HG03354 (cell line): Measurements from ENCODE around the gene MICAL3.

ENCODE experiments used
- ATAC-seq: cut with Tn5 transposase; IDR thresholded peaks from one replicate; pipeline ENCODE4 v1.9.1; 2021; ENCODE audit warnings: mild to moderate bottlenecking; ENCODE audit not compliant: unreplicated experiment, poor library complexity, severe bottlenecking

Gene MICAL3

DNA sequence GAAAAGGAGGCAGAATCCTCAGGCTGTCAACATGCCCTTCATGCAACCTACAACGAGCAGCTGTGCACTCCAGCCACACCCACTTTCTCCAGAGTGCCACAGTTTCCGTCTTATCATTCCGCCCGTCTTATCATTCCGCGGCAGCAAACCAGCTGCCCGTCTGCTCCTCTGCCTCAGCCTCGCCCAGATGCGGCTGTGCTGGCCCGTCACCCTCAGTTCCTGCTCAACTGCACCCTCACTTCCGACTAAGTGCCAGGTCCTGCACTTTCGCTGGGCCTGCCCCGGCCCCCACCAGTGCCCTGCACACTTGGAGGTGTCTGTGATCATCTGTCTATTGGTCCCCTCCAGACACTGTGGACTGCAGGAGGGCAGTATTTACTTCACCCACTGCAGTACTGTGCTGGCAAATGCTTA lies 43.7 kb downstream of the MICAL3 start:
- no peak for ATAC-seq

- no peak for ATAC-seq
These were observed 44.3 kb downstream of the MICAL3 start for GRCh38 chr22:17980015-17980590.

- ATAC-seq, result no peak
These were observed 46.3 kb downstream of the MICAL3 start for GRCh38 chr22:17978027-17978426.

DNA sequence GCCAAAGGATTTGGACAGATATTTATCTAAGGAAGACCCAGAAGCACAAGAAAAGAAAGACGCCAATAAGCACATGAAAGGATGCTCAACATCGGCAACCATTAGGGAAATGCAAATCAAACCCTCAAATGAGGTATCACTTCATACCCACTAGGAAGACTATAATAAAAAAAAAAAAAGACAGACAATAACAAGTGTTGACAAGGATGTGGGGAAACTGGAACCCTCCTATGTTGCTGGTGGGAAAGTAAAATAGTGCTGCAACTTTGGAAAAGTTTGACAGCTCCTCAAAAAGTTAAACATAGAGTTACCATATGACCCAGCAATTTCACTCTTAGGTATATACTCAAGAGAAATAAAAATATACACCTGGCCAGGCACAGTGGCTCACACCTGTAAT lies 47.0 kb downstream of the MICAL3 start:
- ATAC-seq, result no peak

DNA sequence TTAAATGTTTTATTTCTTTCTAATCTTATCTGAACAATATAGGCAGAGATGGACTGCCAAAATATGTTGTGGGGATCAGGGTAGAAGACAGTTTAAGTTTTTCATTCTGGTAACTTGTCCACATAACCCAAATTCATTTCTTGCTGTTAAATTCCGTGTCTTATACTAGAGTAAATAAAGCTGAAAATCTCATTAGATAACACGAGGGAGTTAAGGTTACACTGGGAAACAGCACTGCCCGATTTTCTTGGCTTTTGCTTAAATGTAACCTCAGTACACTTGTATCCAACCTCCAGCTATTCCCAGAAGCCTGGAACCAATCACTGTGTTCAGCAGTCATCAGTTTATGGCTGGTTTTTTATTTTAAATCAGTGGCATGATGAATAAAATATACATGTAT lies 48.2 kb downstream of the MICAL3 start:
- no peak for ATAC-seq

DNA sequence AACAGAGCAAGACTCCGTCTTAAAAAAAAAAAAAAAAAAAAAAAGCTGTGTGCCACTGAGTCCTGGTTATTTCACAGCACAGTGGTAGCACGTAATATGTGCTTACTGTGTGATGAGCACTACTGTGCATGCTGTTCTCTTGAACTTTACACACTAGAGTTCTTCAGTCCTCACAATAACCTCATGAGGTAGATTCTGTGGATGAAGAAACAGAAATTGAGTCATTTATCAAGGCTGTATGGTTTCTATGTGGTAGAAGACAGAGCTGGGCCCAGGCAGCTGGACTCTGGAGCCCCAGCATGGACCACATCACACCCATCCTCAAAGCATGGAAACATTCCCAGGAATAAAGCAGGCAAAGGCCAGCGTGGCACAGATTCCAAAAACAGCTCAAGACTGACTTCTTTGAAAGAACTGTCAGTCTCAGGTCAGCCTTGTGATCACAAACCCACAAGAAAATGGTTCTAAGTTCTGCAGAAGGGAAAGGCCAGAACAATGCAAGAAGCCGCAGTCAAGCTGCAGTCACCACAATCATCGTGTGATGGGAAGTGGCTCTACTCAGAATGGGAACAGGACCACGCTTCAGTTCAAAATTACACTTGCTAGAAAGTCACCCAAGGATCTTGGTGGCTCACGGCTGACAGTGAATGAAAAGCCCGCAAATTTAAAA lies 49.5 kb downstream of the MICAL3 start:
- ATAC-seq, result no peak

DNA sequence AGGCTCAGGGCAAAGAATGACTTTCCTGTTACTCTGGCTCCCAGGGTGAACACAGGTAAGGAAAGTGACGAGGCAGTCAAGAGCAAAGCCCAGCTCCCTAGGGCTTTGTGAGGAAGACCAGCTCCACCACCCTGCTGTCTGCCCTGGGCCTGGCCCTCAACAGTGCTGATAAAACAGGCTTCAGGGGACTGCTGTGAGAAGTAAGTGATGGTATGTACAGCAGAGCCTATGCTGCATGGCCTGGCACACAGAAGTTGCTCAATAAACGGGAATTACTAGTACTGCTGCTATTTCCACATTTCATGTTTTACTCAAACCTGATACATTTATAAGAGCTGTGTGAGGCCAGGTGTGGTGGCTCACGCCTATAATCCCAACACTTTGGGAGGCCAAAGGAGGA lies 50.3 kb downstream of the MICAL3 start:
- no peak for ATAC-seq

DNA sequence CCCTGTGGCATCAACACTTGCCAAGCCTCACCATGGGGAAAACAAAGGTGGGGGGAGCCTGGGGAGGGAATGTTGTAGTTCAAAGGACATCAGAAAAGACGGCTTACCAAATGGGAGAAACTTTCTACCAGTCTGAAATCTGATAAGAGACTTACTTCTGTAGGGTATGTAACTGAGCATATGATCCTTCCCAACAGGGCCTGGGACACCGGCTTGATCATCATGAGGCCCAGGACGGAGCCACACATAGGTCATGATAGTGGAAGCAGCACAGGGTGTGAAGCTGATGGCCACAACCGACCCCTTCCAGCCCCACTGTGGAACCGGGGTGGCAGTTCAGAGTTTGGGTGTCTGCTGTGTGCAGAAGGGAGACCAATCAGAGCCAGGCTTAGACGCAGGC lies 51.1 kb downstream of the MICAL3 start:
- ATAC-seq, result no peak

DNA sequence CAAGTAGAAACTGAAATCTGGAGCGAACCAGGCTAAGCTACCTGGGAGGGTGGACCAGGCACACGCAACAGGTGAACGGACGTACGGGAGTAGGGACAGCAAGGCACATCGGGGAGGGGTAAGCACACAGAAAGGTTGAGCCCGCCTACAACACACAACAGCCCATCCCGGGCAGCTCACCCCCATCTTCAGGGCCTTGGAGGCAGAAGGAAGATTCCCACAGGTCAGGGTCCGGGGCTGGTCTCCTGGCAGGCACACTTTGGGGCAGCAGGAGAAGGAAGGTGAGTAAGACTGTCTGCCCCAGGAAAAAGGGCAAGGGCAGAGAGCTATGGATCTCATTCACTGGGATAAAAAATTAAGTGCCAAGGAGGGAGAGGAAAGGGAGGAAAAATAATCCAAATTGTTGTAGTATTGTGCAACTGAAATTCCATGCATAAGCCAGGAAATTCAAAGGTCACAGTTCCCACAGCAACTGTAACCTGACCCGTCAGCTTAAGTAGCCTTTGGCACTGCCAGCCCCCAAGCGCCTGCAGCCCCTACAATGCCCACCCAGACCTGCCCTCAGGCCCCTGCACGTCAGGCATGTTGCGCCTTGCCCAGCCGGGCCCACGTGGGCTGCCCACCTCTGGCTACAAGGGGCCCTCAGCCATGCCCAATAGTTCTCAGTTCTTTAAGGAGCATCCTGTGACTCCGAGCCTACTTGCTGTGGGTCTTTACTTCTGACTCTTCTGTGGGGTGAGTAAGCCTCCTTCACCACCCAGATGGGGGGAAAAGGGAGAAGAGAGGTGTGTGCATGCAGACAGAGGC lies 51.8 kb downstream of the MICAL3 start:
- ATAC-seq, result no peak

GRCh38 chr22:17971711-17972110 lies 52.6 kb downstream of the MICAL3 start:
- no peak for ATAC-seq

GRCh38 chr22:17970201-17970708 lies 54.1 kb downstream of the MICAL3 start:
- ATAC-seq, result no peak

DNA sequence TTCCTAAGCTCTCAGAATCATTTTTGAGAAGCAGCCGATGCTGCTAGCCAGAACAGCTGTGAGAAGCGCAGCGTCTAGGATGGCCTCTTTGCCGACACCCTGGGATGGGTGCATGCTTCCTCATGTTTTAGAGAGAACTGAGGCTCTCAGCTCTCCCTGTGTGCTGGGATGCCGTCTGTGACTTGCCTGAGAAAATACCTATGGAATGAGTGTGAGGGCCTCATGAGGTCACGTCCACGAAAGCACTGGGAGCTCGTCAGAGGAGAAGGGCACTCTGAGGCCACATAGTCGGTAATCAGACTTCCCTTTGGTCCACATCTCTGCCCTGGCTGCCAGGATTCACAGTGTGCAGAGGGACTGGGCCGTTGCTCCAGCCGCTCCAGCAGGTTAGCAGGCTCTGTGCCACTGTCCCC lies 54.7 kb downstream of the MICAL3 start:
- ATAC-seq, result no peak

DNA sequence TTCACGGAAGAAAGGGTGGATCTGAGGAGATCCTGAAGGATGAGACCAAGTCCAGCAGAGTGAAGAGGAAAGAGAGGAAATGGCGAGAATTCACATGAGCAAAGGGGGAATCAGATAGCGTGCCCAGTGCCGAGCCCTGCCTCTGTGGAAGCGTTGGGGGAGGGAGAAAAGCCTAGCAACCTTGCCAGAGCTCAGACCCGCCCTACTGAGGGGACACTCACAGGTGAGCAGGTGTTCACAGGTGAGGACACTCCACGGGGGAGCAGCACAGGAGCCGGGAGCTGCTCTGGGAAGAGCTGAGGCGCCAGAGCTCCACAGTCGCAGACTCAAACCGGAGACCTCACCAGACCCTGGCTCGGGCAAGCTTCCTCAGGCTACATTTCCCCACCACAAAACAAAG lies 56.2 kb downstream of the MICAL3 start:
- ATAC-seq, result no peak

DNA sequence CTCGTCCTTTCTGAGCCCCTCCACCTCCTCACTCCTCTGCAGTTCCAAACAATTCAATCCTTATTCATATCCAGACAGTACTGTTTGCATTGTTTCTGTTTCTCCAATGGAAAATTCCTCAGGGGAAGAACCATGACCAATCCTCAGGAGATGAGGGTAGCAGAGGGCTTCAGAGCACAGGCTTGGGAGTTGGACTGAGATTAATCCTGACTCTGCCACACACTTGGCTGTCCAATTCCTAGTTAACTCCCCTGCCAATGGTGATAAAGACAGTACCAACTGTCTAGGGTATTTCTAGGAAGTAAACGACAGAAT lies 58.0 kb downstream of the MICAL3 start:
- ATAC-seq, result no peak

DNA sequence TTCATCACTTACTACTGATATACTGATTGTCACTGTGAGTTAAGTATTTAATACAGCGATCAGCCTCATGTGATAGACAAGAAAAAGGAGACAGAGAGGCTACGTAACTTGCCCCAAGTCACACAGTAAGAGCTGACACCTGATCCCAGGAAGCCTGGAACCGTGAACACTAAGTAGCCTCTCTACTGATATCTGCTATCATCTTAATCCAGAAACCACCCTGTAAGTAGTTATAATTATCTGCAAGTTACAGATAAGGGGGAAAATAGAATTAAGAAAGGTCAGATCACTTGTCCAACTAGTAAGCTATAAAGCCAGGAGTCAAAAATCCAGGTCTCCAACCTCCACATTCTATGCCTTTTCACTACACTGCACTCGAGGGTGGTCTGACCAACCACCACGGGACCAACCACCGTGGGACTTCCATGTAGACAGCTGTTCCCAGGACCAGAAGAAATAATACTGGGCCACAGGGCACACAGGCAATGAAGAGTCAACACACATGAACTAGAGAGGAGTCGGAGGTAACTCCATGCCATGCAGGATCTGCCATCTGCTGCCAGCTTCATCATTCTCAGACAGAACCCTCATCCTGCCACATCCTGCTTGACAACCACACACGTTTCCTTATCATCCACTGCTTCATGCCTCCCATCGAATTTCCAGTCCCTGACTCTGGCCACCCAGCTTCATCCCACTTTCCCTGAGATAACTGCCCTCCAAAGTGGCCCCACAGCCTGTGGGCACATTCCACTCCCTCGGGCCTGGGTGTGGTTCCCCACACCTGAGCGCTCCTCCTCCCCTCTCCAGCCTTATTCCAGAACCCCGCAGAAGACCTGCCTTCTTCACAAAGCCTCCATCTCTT lies 58.6 kb downstream of the MICAL3 start:
- ATAC-seq, result no peak

- peak; percentile 89 for ATAC-seq
These were observed 59.7 kb downstream of the MICAL3 start for GRCh38 chr22:17964643-17965042.

GRCh38 chr22:17964156-17964555 lies 60.2 kb downstream of the MICAL3 start:
- ATAC-seq, result peak; percentile 25

DNA sequence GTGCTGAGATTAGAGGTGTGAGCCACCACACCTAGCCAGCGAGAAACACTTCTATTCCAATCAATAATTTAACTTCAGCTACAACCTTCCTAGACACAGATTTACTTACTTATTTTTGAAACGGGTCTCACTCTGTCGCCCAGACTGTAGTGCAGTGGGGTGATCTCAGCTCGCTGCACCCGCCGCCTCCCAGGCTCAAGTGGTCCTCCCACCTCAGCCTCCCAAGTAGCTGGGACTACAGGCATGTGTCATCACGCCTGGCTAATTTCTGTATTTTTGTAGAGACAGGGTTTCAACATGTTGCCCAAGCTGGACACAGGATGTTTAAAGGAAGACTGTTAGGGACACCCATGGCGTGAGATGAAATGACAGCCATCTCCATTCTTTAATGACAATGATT lies 61.3 kb downstream of the MICAL3 start:
- ATAC-seq, result no peak

DNA sequence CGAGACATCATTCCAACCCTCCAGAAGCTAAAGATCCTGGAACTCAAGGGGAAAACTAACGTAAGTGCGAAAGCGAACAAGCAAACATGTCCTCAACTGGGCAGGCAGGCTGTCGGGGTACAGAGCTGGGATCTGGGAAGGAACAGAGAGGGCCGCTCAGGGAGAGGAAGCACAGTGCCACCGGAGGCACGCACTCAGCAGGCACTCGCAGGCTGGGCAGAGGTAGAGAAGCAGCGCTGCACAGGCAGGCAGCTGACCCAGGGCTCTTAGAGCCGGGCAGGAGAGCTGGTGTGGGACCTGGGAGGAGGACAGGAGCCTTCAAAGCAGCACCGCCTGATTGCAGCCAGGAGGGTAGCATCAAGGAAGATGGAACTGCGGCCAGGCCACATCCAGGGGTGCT lies 62.2 kb downstream of the MICAL3 start:
- no peak for ATAC-seq

DNA sequence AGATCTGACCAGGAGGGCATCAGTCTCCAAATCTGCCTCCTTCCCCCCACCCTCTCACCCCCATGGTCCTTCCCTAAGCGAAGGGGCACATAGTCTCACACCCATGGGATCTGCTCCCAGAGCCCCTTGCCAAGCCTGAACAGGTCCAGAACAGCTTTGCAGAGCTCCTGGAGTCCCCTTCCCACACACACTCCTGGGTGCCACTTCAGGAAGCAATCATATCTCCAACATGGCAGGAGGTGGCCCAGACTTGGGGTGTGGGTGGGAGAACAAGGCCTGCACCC lies 63.0 kb downstream of the MICAL3 start:
- no peak for ATAC-seq
